H9 (cell line): ENCODE measurements around the gene NPNT. TPM values are rescaled to one million over a fixed set of nuclear protein-coding genes. Genes with fewer than 3 reads are reported as not detected.

Experiments used
- DNase-seq: peaks from one replicate; pipeline ENCODE4 v3.0.0-alpha.2; 2017
- H2AFZ ChIP-seq: one replicate; pipeline ENCODE4 v1.6.1; 2013; ENCODE audit warnings: mild to moderate bottlenecking, low read length, control low read depth, moderate library complexity
- H2AK5ac ChIP-seq: 2 replicates; pipeline ENCODE4 v1.6.1; 2013; ENCODE audit warnings: low read length, control low read depth, mixed read lengths; ENCODE audit not compliant: insufficient read length
- H2BK120ac ChIP-seq: one replicate; pipeline ENCODE4 v1.6.1; 2013; ENCODE audit warnings: low read depth, mild to moderate bottlenecking, low read length, control low read depth, inconsistent platforms; ENCODE audit not compliant: poor library complexity, severe bottlenecking
- H2BK12ac ChIP-seq: 2 replicates; pipeline ENCODE4 v1.6.1; 2013; ENCODE audit warnings: low read length, control low read depth, mixed read lengths, low read depth; ENCODE audit not compliant: insufficient read length
- H2BK15ac ChIP-seq: 2 replicates; pipeline ENCODE4 v1.6.1; 2013; ENCODE audit warnings: low read depth, low read length, control low read depth
- H2BK20ac ChIP-seq: one replicate; pipeline ENCODE4 v1.6.1; 2013; ENCODE audit warnings: low read depth, mild to moderate bottlenecking, low read length, control low read depth, inconsistent platforms; ENCODE audit not compliant: poor library complexity, severe bottlenecking
- H2BK5ac ChIP-seq: 2 replicates; pipeline ENCODE4 v1.6.1; 2013; ENCODE audit warnings: low read length, control low read depth, mixed read lengths; ENCODE audit not compliant: insufficient read length
- H3K14ac ChIP-seq: 2 replicates; pipeline ENCODE4 v1.6.1; 2013; ENCODE audit warnings: low read length, control low read depth; ENCODE audit not compliant: insufficient read depth
- H3K18ac ChIP-seq: 2 replicates; pipeline ENCODE4 v1.6.1; 2013; ENCODE audit warnings: low read depth, mild to moderate bottlenecking, mixed read lengths, low read length, control low read depth; ENCODE audit not compliant: insufficient read length
- H3K23ac ChIP-seq: 2 replicates; pipeline ENCODE4 v1.6.1; 2013; ENCODE audit warnings: low read length, control low read depth, mixed read lengths, low read depth; ENCODE audit not compliant: insufficient read length
- H3K23me2 ChIP-seq: 2 replicates; pipeline ENCODE4 v1.6.1; 2013; ENCODE audit warnings: low read depth, mild to moderate bottlenecking, mixed read lengths, low read length, control low read depth; ENCODE audit not compliant: insufficient read length, poor library complexity, severe bottlenecking
- H3K27ac ChIP-seq: 2 replicates; pipeline ENCODE4 v1.5.1; 2013; ENCODE audit warnings: low read length, control low read depth, mixed read lengths, low read depth; ENCODE audit not compliant: insufficient read length
- H3K27me3 ChIP-seq: 2 replicates; pipeline ENCODE4 v1.6.1; 2013; ENCODE audit warnings: low read length, control low read depth, inconsistent platforms; ENCODE audit not compliant: insufficient read depth
- H3K4ac ChIP-seq: 2 replicates; pipeline ENCODE4 v1.6.1; 2013; ENCODE audit warnings: low read depth, mild to moderate bottlenecking, control low read depth, inconsistent platforms, low read length, moderate library complexity
- H3K4me1 ChIP-seq: 2 replicates; pipeline ENCODE4 v1.6.1; 2013; ENCODE audit warnings: low read length, control low read depth, inconsistent platforms; ENCODE audit not compliant: insufficient read depth
- H3K4me2 ChIP-seq: 2 replicates; pipeline ENCODE4 v1.6.1; 2013; ENCODE audit warnings: low read length, control low read depth, mixed read lengths; ENCODE audit not compliant: insufficient read length, insufficient read depth
- H3K56ac ChIP-seq: 2 replicates; pipeline ENCODE4 v1.6.1; 2013; ENCODE audit warnings: low read depth, mild to moderate bottlenecking, mixed read lengths, low read length, control low read depth; ENCODE audit not compliant: insufficient read length
- H3K79me1 ChIP-seq: 2 replicates; pipeline ENCODE4 v1.6.1; 2013; ENCODE audit warnings: low read depth, mild to moderate bottlenecking, moderate library complexity, low read length, control low read depth, inconsistent platforms; ENCODE audit not compliant: insufficient read depth, poor library complexity, severe bottlenecking
- H3K79me2 ChIP-seq: 2 replicates; pipeline ENCODE4 v1.6.1; 2013; ENCODE audit warnings: low read length, control low read depth, inconsistent platforms; ENCODE audit not compliant: insufficient read depth
- H3K9ac ChIP-seq: 2 replicates; pipeline ENCODE4 v1.6.1; 2013; ENCODE audit warnings: low read length, control low read depth, mixed read lengths; ENCODE audit not compliant: insufficient read length; ENCODE audit errors: extremely low read depth
- H3K9me3 ChIP-seq: one replicate; pipeline ENCODE4 v1.6.1; 2013; ENCODE audit warnings: low read depth, low read length, inconsistent platforms; ENCODE audit not compliant: control insufficient read depth
- H3T11ph ChIP-seq: one replicate; pipeline ENCODE4 v1.6.1; 2013; ENCODE audit warnings: mild to moderate bottlenecking, low read length, control low read depth, inconsistent platforms
- H4K20me1 ChIP-seq: one replicate; pipeline ENCODE4 v1.6.1; 2013; ENCODE audit not compliant: control insufficient read depth, insufficient read length, insufficient read depth
- H4K5ac ChIP-seq: 2 replicates; pipeline ENCODE4 v1.6.1; 2013; ENCODE audit warnings: low read depth, mild to moderate bottlenecking, mixed read lengths, low read length, control low read depth; ENCODE audit not compliant: insufficient read length
- H4K8ac ChIP-seq: replicated peaks from 2 replicates; pipeline ENCODE4 v1.6.1; 2013; ENCODE audit warnings: low read length, control low read depth, mixed read lengths, low read depth; ENCODE audit not compliant: insufficient read length
- H4K91ac ChIP-seq: 2 replicates; pipeline ENCODE4 v1.6.1; 2013; ENCODE audit warnings: low read depth, mild to moderate bottlenecking, moderate library complexity, mixed read lengths, low read length, control low read depth; ENCODE audit not compliant: insufficient read length
- H3K27ac Mint-ChIP-seq, 3 experiments: 2 replicates in 2 of 3; 3 replicates in 1 of 3; pipeline ENCODE4 v1.8.0; 2020 to 2021; ENCODE audit warnings: mixed read lengths in 3 of 3, mild to moderate bottlenecking in 1 of 3, moderate library complexity in 1 of 3
- H3K27me3 Mint-ChIP-seq: 2 replicates; pipeline ENCODE4 v1.8.0; 2021; ENCODE audit warnings: low read depth, mild to moderate bottlenecking, moderate library complexity, mixed read lengths
- H3K36me3 Mint-ChIP-seq, 3 experiments: 2 replicates in 2 of 3; 3 replicates in 1 of 3; pipeline ENCODE4 v1.8.0; 2020 to 2021; ENCODE audit warnings: low read depth in 3 of 3, mixed read lengths in 3 of 3; ENCODE audit not compliant: insufficient read depth in 1 of 3
- H3K4me1 Mint-ChIP-seq, 2 experiments: 2 replicates each; pipeline ENCODE4 v1.8.0; 2020; ENCODE audit warnings: mixed read lengths in 2 of 2
- H3K4me3 Mint-ChIP-seq, 2 experiments: 2 replicates in 1 of 2; 3 replicates in 1 of 2; pipeline ENCODE4 v1.8.0; 2020 to 2021; ENCODE audit warnings: mild to moderate bottlenecking in 2 of 2, mixed read lengths in 2 of 2, moderate library complexity in 1 of 2
- H3K9me3 Mint-ChIP-seq, 2 experiments: 2 replicates in 1 of 2; 3 replicates in 1 of 2; pipeline ENCODE4 v1.8.0; 2020; ENCODE audit warnings: mild to moderate bottlenecking in 2 of 2, mixed read lengths in 2 of 2, moderate library complexity in 1 of 2
- WGBS: extraction: QIAGEN DNeasy Blood & Tissue Kit; methylation state at CpG from one replicate; pipeline ENCODE4 v1.1.7; 2013; ENCODE audit warnings: missing lambda C conversion rate, low lambda C conversion rate, mixed read lengths; ENCODE audit not compliant: insufficient read length; ENCODE audit errors: extremely low coverage; 5-methylcytosine and 5-hydroxymethylcytosine counted together
- total RNA-seq: library from RNA; stranded (reverse); gene quantifications from 2 replicates; pipeline ENCODE4 v1.2.1, GENCODE V29; 2021
- TF ChIP-seq, protein P1 (sequence below): fragments of 200-600 bp; sonication (generic); conservative IDR thresholded peaks from 3 replicates; pipeline ENCODE4 v1.8.0; 2021; ENCODE audit warnings: antibody characterized with exemption, mild to moderate bottlenecking

The NPNT gene
- total RNA-seq, 1 experiment from 2014 or later = 0.37 TPM

DNA sequence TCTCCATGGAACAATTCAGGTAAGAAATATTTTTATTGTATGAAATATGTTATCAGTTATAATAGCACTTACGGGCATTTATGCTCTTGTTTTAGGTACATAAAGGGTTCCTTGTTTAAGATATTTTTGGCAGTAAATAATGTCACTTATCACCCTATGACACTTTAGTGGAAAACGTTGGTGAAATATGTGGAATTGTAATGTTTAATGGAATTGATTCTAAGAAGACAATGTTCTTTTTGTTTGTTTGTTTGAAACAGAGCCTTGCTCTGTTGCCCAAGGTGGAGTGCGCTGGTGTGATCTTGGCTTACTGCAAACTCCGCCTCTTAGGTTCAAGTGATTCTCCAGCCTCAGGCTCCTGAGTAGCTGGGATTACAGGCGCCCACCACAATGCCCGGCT is 17.4 kb downstream of the NPNT start:
- Histone ChIP-seq H4K8ac (no peak overlapping the region), H3K4me2 (no peak overlapping the region), H3K14ac (no peak overlapping the region), H3K79me1 (no peaks in the 10 kb centered on the region), H4K91ac (no peak overlapping the region), H3K23ac (no peak overlapping the region), H3K56ac (no peak overlapping the region), H3K27ac (no peak overlapping the region), H3K9me3 (no peaks in the 10 kb centered on the region), H4K20me1 (no peaks in the 10 kb centered on the region), H3K27me3 (no peaks in the 10 kb centered on the region), H2BK15ac (no peak overlapping the region), H2BK120ac (no peak overlapping the region), H3K23me2 (no peaks in the 10 kb centered on the region), H3K79me2 (no peaks in the 10 kb centered on the region), H3K18ac (no peak overlapping the region), H3K9ac (no peak overlapping the region), H2BK20ac (no peak overlapping the region), H2AK5ac (no peak overlapping the region), H3K4me1 (no peaks in the 10 kb centered on the region), H3T11ph (no peak overlapping the region), H2AFZ (no peak overlapping the region), H4K5ac (no peak overlapping the region), H2BK12ac (no peak overlapping the region), H2BK5ac (no peak overlapping the region), H3K4ac (no peak overlapping the region)
- WGBS = no CpG with 5 or more reads among the region's 6 CpGs
- TF ChIP-seq, protein P1, sequence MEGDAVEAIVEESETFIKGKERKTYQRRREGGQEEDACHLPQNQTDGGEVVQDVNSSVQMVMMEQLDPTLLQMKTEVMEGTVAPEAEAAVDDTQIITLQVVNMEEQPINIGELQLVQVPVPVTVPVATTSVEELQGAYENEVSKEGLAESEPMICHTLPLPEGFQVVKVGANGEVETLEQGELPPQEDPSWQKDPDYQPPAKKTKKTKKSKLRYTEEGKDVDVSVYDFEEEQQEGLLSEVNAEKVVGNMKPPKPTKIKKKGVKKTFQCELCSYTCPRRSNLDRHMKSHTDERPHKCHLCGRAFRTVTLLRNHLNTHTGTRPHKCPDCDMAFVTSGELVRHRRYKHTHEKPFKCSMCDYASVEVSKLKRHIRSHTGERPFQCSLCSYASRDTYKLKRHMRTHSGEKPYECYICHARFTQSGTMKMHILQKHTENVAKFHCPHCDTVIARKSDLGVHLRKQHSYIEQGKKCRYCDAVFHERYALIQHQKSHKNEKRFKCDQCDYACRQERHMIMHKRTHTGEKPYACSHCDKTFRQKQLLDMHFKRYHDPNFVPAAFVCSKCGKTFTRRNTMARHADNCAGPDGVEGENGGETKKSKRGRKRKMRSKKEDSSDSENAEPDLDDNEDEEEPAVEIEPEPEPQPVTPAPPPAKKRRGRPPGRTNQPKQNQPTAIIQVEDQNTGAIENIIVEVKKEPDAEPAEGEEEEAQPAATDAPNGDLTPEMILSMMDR = no peak
- Mint-ChIP-seq H3K9me3 (no peaks in the 10 kb centered on the region; a peak in 1 of 5 replicates), H3K4me1 (peaks cover 14 to 16% of the 10 kb centered on the region in 2 experiments), H3K36me3 (no peaks in the 10 kb centered on the region), H3K4me3 (no peak overlapping the region), H3K27me3 (no peaks in the 10 kb centered on the region), H3K27ac (no peak overlapping the region)
- no peak for DNase-seq
